Measurements from ENCODE around the gene HBG2. TPM values are rescaled to one million over a fixed set of nuclear protein-coding genes. Genes with fewer than 3 reads are reported as not detected.

HBG2 gene
- total and polyA plus RNA-seq, 2 of the 8 experiments (the other 6 are each of a cell fraction or from before 2014, with no cell fraction given): 0.23 TPM; not detected in 1

DNA sequence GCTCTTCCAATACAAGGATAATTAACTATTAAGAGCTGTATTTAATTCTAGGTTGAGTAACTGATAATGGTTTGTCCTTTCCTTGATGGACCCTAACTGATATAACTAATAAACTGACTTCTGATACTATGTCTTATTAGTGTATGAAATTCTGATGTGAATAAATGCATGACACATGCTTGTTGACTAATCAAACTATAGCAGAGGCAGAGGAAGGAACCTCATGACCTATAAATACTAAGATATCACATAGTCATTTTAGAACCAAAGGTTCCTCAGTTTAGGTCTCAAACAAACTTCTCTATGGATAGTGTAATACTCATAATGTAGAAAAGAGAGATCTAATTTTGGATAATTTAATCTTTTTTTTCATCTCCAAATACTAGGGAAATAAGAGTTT, 15.5 kb downstream of the HBG2 start:
- Histone ChIP-seq H4K20me1 (replicated peaks in 1 of 2; ENCODE audit: control insufficient read depth in 1 of 2, insufficient read depth in 2 of 2, low read length in 2 of 2) (no peaks in the 10 kb centered on the region), H3K36me3 (ENCODE audit: control insufficient read depth in 2 of 4, insufficient read depth in 4 of 4, low read length in 3 of 4) (no peaks in the 10 kb centered on the region), H4K8ac (ENCODE audit: extremely low read depth, insufficient read depth, low read length) (no peak overlapping the region), H2BK12ac (ENCODE audit: low read depth, low read length) (no peak overlapping the region), H3K4ac (replicated peaks; ENCODE audit: insufficient read length, low read depth, low read length) (no peak overlapping the region), H2AFZ (ENCODE audit: low read length) (no peak overlapping the region), H4K91ac (replicated peaks; ENCODE audit: insufficient read length, low read length) (no peak overlapping the region), H2AK5ac (ENCODE audit: low read depth, low read length) (no peak overlapping the region), H3K9me3 (ENCODE audit: insufficient read depth in 2 of 2, low read depth in 1 of 2, low read length in 1 of 2) (no peaks in the 10 kb centered on the region), H3K56ac (replicated peaks; ENCODE audit: insufficient read length, low read depth, low read length) (no peak overlapping the region), H3K9ac (replicated peaks in 1 of 4; ENCODE audit: extremely low read depth in 1 of 4, low read depth in 3 of 4, low read length in 3 of 4) (no peak overlapping the region), H3K4me3 (ENCODE audit: extremely low read depth in 1 of 4, insufficient read depth in 2 of 4, low read depth in 3 of 4, low read length in 4 of 4) (no peak overlapping the region), H3K18ac (ENCODE audit: extremely low read depth, low read length) (no peak overlapping the region), H3K27ac (ENCODE audit: low read depth, low read length) (no peak overlapping the region), H3K27me3 (replicated peaks in 1 of 4; ENCODE audit: control insufficient read depth in 3 of 4, extremely low read depth in 1 of 4, insufficient read depth in 3 of 4, low read length in 3 of 4) (no peaks in the 10 kb centered on the region), H2BK15ac (ENCODE audit: low read length) (no peak overlapping the region), H3K79me1 (ENCODE audit: low read depth, low read length) (no peaks in the 10 kb centered on the region), H4K5ac (ENCODE audit: insufficient read length, low read depth, low read length) (no peak overlapping the region), H3K4me2 (ENCODE audit: insufficient read depth in 1 of 2, low read depth in 2 of 2, low read length in 2 of 2) (no peak overlapping the region), H3K23ac (ENCODE audit: insufficient read length) (no peak overlapping the region), H3K14ac (ENCODE audit: insufficient read length) (no peak overlapping the region), H3K79me2 (ENCODE audit: control insufficient read depth in 1 of 2, insufficient read depth in 2 of 2, low read length in 2 of 2) (no peaks in the 10 kb centered on the region), H3K23me2 (ENCODE audit: low read depth, low read length) (no peaks in the 10 kb centered on the region; the same call in 1 of the 2 replicates), H3K4me1 (replicated peaks in 1 of 4; ENCODE audit: control insufficient read depth in 3 of 4, insufficient read depth in 4 of 4, low read length in 3 of 4) (no peaks in the 10 kb centered on the region), H2BK120ac (replicated peaks; ENCODE audit: low read depth, low read length) (no peak overlapping the region), H2BK20ac (ENCODE audit: low read length) (no peak overlapping the region), H2BK5ac (ENCODE audit: low read depth, low read length) (no peak overlapping the region)
- FAIRE-seq (no peak), DNase-seq (ENCODE audit: low read depth in 1 of 2, low spot score in 2 of 2) (no peak)
- ChIA-PET CTCF (ENCODE audit: partially characterized antibody) (interaction anchor here (0.8 kb wide), 1 partner anchor 52 kb away, joined by 3 read pairs; no protein-coding TSS in a partner anchor), POLR2A (ENCODE audit: partially characterized antibody) (no interaction called here)
- TF ChIP-seq ASH2L (IDR thresholded peaks at IDR 0.05; ENCODE audit: low read length) (no peak), YY1 (IDR thresholded peaks at IDR 0.05; ENCODE audit: low read depth, low read length) (no peak), TAF7 (optimal IDR thresholded peaks at IDR 0.05; ENCODE audit: borderline replicate concordance, low read depth, low read length) (no peak), SIN3A (conservative IDR thresholded peaks at IDR 0.05 in 1 of 2, IDR thresholded peaks at IDR 0.05 in 1 of 2; ENCODE audit: low read depth in 1 of 2, low read length in 2 of 2) (no peak), ATF3 (IDR thresholded peaks at IDR 0.05; ENCODE audit: insufficient read depth, low read depth, low read length) (no peak), BRCA1 (IDR thresholded peaks at IDR 0.05; ENCODE audit: low read depth, low read length) (no peak), TEAD4 (IDR thresholded peaks at IDR 0.05; ENCODE audit: low read depth, low read length) (no peak), CBX8 (IDR thresholded peaks at IDR 0.05; ENCODE audit: borderline replicate concordance, low read depth, low read length) (no peak), TCF12 (IDR thresholded peaks at IDR 0.05; ENCODE audit: low read depth, low read length) (no peak), CREB1 (IDR thresholded peaks at IDR 0.05) (no peak), BACH1 (IDR thresholded peaks at IDR 0.05; ENCODE audit: low read length) (no peak), CHD2 (IDR thresholded peaks at IDR 0.05; ENCODE audit: low read length) (no peak), GTF2F1 (IDR thresholded peaks at IDR 0.05; ENCODE audit: borderline replicate concordance, low read depth, low read length) (no peak), CEBPB (IDR thresholded peaks at IDR 0.05; ENCODE audit: low read depth, low read length) (no peak), NANOG (IDR thresholded peaks at IDR 0.05; ENCODE audit: insufficient read depth, low read depth, low read length, poor library complexity, severe bottlenecking) (no peak)
- TF ChIP-seq, protein P1, sequence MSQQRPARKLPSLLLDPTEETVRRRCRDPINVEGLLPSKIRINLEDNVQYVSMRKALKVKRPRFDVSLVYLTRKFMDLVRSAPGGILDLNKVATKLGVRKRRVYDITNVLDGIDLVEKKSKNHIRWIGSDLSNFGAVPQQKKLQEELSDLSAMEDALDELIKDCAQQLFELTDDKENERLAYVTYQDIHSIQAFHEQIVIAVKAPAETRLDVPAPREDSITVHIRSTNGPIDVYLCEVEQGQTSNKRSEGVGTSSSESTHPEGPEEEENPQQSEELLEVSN (IDR thresholded peaks at IDR 0.05): no peak
